ENCODE measurements around the gene HOXD13. TPM values are rescaled to one million over a fixed set of nuclear protein-coding genes. Genes with fewer than 3 reads are reported as not detected.

The HOXD13 gene
- total and polyA plus RNA-seq, 2 donors (not counting 1 experiment from before 2014, with no cell fraction given), result not detected

DNA sequence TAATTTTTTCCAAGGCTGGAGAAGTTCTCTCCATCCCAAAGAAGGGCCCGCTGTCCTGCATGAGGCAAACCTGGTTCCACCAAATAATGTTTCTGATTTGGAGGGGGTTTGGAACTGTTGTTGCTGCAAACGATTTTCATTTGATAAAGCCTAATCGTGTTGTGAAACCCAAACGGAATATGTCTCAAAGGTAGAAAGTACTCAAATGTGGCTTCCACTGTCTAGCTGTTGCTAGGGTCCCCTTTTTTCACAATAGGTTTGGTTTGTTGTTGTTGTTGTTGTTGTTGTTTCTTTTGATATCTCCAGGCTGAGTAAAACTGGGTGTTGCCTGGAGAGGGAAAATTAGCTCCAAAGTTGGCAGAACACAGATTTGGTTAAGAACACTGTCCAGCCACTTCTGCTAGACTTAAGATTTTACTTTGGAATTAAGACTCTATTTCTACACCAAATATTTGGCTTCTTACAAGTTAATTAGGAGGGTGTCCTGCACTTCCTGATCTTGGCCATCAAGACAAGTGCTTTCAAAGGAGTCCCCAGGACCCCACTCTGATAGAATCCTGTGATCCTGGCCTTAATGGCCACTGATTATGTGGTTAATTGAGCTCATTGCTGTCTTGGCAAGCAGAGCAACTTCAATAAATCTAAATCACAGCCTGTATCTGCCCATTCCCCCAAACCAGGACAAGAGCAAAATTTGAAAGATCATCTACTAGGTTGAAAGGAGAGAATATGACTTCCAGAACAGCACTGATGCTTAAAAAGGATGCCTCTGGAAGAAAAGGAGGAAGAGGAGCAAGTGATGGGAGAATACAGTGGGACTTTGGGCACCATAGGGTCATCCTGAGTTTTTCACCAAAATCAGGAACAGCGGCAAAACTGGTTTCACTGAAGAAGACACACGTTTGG is 3.3 kb upstream of the HOXD13 start:
- intact Hi-C loops (cut with micrococcal nuclease), result no loop called here
- peaks cover 3% of the 10 kb centered on the region for H3K9me3 Mint-ChIP-seq (ENCODE audit: insufficient read depth)
- no peak overlapping the region for H3K27ac Mint-ChIP-seq

More for the DNA sequence above, 3.3 kb upstream of the HOXD13 start:
- POLR2A ChIA-PET, result no interaction called here
- peaks cover 1 to 63% (median 18%) of the 10 kb centered on the region in 3 donors for H3K9me3 ChIP-seq (ENCODE audit: control extremely low read depth in 1 of 3, control insufficient read depth in 2 of 3, insufficient read depth in 1 of 3, low read length in 2 of 3)
- TF ChIP-seq, protein P1, sequence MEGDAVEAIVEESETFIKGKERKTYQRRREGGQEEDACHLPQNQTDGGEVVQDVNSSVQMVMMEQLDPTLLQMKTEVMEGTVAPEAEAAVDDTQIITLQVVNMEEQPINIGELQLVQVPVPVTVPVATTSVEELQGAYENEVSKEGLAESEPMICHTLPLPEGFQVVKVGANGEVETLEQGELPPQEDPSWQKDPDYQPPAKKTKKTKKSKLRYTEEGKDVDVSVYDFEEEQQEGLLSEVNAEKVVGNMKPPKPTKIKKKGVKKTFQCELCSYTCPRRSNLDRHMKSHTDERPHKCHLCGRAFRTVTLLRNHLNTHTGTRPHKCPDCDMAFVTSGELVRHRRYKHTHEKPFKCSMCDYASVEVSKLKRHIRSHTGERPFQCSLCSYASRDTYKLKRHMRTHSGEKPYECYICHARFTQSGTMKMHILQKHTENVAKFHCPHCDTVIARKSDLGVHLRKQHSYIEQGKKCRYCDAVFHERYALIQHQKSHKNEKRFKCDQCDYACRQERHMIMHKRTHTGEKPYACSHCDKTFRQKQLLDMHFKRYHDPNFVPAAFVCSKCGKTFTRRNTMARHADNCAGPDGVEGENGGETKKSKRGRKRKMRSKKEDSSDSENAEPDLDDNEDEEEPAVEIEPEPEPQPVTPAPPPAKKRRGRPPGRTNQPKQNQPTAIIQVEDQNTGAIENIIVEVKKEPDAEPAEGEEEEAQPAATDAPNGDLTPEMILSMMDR (IDR thresholded peaks at IDR 0.05), result no peak
- TF ChIP-seq EZH2 (IDR thresholded peaks at IDR 0.05; ENCODE audit: borderline replicate concordance, insufficient read depth, low read depth, low read length, poor library complexity, severe bottlenecking), result no peak
- no peak overlapping the region for H2AFZ ChIP-seq (ENCODE audit: insufficient read depth, low read depth, low read length, poor library complexity, severe bottlenecking)
- ATAC-seq (ENCODE audit: low read depth), result no peak
- H3K27ac ChIP-seq (ENCODE audit: low read length in 2 of 2), result no peak overlapping the region
- Mint-ChIP-seq H3K4me1 (peaks cover 18% of the 10 kb centered on the region), H3K4me3 (no peak overlapping the region), H3K27me3 (peaks cover 79% of the 10 kb centered on the region)
- H4K20me1 ChIP-seq (ENCODE audit: control insufficient read depth, insufficient read depth, low read length, poor library complexity, severe bottlenecking), result no peaks in the 10 kb centered on the region
- no peak overlapping the region for H3K9ac ChIP-seq (ENCODE audit: low read length)
- H3K27me3 ChIP-seq (replicated peaks in 1 of 4; ENCODE audit: control extremely low read depth in 1 of 4, control insufficient read depth in 3 of 4, insufficient read depth in 4 of 4, low read length in 3 of 4), result peaks cover 0 to 92% (median 83%) of the 10 kb centered on the region in 4 experiments
- H3K36me3 ChIP-seq (replicated peaks in 1 of 2; ENCODE audit: control extremely low read depth in 1 of 2, control insufficient read depth in 1 of 2, extremely low read depth in 1 of 2, insufficient read depth in 2 of 2, low read length in 1 of 2), result no peaks in the 10 kb centered on the region
- H3K4me2 ChIP-seq (replicated peaks; ENCODE audit: low read depth, low read length, poor library complexity, severe bottlenecking), result no peak overlapping the region
- WGBS (ENCODE audit: insufficient coverage), result 4% methylated on average over 6 of the region's 6 CpGs
- no peak for DNase-seq
- no peak overlapping the region for H3K4me3 ChIP-seq (ENCODE audit: control extremely low read depth in 1 of 5, extremely low read depth in 1 of 5, insufficient read depth in 1 of 5, low read depth in 2 of 5, low read length in 4 of 5)
- no peaks in the 10 kb centered on the region for H3K79me2 ChIP-seq (ENCODE audit: control insufficient read depth, insufficient read depth, low read length)
- CTCF ChIA-PET, result interaction anchor here (0.9 kb wide), 1 partner anchor 87 kb away, joined by 4 read pairs; the partner anchor contains the start of gene LNPK
- peaks cover 15 to 21% of the 10 kb centered on the region in 2 donors for H3K4me1 ChIP-seq (ENCODE audit: control insufficient read depth in 2 of 2, insufficient read depth in 2 of 2, low read length in 2 of 2)

Data from B cell (primary cell).